ENCODE data around the gene YTHDF1.

The YTHDF1 gene

DNA sequence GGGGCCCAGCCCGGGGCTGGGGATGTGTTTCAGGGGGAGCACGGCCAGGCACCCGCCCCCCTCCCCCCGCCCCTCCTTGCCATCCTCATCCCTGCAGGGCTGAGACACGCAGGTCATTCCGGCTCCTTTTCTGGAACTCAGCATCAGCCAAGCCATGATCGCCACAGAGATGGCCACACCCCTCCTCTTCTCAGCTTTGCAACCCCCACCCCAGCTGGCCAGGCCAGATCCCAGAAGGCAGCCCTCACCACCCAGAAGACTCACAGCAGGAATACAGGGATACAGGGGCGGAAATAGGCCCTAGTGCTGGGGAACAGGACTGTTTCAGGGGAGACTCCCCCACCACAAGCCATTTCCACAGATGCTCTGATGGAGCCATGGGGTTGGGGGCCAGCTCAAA, 33.5 kb downstream of the YTHDF1 start:
- no peak for DNase-seq

DNA sequence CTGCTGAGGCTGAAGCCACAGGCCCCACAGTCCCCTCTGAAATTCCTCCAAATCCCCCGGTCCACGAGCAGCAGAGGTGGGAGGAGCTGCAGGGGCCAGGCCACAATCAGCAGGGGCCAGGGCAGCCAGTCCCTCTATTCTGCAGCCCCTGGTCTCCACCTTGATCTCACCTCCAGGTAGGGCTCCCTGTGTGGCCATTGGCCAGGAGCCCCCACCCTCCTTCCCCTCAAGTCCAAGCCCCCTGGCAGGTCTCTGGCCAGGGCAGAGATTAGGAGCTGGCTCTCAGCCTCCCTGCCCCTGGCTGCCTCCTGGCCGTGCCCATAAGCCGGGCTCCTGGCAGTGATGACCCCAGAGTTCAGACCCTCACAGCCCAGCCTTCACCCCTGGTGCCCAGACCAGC, 34.7 kb downstream of the YTHDF1 start:
- no peak for DNase-seq

- no peak for DNase-seq
Observed at GRCh38 chr20:63180569-63181185, 35.3 kb downstream of the YTHDF1 start.

- no peak for DNase-seq
Observed at GRCh38 chr20:63179687-63180568, 36.0 kb downstream of the YTHDF1 start.

- DNase-seq = peak; percentile 72
Observed at GRCh38 chr20:63178889-63179686, 36.8 kb downstream of the YTHDF1 start.

DNA sequence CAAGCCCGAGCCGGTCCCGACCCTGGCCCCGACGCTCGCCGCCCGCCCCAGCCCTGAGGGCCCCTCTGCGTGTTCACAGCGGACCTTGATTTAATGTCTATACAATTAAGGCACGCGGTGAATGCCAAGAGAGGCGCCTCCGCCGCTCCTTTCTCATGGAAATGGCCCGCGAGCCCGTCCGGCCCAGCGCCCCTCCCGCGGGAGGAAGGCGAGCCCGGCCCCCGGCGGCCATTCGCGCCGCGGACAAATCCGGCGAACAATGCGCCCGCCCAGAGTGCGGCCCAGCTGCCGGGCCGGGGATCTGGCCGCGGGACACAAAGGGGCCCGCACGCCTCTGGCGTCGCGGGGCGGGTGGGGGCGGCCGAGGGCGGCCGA, 37.5 kb downstream of the YTHDF1 start:
- no peak for DNase-seq

GRCh38 chr20:63177785-63178445, 38.0 kb downstream of the YTHDF1 start:
- DNase-seq = no peak

DNA sequence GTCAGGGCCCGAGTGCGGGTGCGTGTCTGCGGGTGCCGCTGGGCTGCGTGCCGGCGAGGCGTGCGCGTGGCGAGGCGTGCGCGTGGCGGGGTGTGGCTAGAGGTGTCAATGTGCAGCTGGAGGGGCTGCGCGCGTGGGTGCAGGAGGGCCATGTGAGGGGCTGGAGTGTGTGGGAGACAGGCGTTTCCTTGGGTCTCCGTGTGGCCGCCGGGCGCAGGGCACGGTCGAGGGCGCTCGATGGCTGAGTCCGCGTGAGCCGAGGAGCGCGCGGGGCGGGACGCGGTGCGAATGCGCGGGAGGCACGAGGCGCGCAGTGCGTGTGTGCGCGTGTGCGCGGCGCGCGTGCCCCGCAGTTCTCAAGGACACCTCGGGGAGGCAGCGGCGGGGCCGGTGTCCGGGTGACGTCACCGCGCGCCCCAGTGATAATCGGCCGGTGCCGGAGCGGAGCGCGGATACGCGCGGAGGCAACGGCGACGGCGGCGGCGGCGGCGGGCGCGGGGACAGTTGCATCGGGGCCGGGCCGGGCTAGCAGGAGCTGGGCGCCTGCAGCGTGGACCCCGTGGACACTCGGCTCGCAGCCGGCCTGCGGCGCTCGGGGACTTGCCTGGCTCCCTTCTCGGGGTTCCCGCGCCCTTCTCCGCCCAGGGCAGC, 38.7 kb downstream of the YTHDF1 start:
- DNase-seq = no peak

- no peak for DNase-seq
Observed at GRCh38 chr20:63176427-63177133, 39.4 kb downstream of the YTHDF1 start.

DNA sequence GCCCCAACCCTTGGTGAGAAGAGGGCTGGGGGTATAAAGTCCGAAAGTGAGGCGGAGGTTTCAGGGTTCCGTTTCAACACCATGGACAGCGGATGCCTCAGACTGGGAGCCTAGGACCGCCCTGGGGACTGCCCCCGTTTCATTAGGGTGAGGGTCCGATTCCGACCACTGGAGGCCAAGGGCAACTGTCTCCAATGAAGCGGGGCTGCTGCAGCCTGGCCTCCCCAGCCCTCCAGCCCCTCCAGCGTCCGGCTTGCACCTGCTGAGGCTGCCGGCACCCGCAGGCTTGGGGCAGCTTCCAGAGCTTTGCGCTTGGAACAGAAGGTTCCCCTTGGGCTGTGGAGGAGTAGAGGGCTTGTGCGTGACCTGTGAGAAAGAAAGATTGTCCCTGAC, 39.9 kb downstream of the YTHDF1 start:
- DNase-seq = no peak

DNA sequence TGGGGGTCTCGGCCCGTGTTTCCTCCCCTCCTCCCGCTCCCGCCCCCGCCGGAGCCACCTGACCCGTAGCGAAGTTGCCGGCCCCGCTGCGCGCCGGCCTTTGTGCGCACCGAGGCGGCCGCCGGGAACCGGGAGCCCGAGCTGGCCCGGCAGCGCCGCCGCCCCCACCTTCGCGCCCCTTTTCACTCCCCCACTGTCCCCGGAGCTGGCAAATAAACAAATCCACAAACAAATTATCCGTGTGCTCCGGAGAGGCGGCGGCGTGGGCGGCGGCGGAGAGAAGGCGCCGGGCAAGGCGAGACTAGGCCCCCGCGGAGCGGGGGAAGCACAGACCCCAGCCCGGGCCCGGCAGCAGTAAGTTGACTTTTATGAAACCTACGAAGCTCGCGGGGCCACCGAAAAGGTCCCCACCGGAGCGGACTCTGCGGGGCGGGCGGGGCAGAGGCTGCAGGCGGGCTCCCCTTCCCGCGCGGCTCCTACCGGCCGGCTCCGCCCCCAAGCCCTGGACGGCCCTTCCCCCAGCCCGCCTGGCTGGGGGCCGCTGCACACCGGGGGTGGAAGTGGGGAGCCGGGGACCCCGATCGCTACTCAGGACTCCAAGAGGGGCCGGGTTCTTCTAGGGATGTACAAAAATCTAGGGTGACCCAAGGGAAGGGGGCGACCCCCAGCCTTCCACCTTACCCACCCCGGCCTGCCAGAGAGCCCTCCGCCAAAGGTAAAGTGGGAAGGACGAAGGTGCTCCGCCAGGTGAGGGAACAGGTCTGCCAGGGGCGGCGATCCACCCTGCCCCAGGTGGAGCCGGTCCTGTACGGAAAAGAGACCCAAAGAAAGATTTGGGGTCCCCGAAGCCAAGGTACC, 40.7 kb downstream of the YTHDF1 start:
- DNase-seq = no peak

DNA sequence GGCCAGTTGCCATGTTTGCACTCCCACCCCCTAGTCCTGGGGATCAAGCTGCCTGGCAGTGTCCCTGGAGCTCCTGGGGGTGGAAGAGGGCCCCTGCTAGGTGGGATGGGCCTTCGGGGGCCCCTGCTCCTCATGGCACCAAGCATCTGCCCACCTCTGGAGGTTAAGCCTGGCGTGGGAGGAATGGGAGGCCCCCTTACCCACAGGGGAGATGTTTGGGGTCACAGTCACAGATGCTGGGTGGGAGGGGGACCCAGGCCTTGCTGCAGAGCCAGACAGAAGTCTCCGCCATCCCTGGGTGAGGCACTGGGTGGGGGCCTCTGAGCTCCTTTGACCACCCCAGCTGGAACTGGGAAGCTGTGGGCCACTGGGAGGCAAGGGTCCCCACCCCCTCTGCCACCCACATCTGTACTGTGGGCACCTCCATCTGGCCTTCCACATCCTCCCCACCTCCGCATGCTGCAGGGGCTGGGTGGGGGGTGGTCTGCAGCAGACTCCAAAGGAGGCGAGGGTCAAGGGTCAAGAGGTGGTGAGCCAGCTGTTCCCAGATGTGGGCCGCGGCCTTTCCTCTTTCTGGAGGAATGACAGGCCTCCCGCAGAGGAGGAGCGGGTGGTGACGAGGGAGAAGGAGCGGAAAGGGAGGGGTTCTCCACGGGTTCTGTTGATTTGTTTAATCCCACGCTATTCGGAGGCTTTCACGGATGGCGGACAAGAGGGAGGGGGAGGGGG, 41.5 kb downstream of the YTHDF1 start:
- DNase-seq = no peak

DNA sequence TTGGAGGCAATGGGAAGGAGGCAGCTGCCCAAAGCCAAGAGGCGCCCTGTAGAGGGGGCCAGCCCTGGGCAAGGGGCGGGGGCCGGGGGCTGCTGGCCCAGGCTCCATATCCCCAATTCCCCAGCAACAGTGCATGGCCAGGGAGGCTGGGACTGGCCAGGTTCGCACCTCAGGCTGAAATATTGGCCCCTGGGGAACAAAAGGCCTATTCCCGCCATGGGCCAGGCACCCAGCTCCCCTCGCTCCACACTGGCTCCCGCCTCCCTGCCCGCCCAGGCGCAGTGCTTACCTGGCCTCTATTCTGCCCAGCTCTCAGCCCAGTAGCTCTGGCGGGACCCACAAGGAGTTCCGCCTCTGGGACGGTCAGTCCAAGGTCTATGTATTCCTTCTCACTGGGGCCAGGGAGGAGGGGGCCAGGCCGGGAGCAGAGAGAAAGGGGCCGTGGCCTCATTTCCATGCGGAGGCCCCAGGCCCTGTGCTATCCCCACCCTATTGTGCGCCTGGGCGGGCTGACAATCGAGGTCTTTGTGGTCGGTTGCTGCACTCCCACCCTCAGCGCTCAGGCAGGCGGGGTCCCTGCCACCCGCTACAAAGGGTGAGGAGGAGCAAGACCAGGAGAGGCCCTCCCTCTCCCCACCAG, 42.3 kb downstream of the YTHDF1 start:
- DNase-seq = no peak

DNA sequence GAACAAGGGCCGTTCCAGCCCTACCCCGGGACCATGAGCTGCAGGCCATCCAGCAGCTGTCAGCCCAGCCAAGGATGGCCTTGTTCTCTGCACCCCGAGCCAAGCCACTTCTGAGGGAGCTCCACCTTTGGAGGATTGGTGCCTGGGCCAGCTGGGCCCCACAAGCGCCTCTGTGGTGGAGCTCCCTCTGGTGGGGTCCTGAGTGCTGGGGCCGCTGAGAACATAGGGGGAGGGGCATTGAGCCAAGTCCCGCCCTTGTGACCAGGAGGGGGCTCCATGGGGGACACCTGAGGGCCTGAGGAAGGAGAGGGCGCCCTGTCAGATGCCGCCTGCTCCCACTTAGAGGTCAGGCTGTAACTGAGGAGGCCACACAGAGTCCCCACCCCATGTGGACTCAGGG, 43.2 kb downstream of the YTHDF1 start:
- DNase-seq = peak; percentile 23

DNA sequence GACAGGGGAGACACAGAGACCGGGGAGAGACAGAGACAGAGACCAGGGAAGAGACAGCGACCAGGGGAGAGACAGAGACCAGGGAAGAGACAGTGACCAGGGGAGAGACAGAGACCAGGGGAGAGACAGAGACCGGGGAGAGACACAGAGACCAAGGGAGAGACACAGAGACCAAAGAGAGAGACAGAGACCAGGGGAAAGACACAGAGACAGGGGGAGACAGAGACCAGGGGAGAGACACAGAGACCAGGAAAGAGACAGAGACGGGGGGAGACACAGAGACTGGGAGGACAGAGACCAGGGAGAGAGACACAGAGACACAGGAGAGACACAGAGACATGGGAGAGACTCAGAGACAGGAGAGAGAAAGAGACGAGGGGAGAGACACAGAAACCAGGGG, 43.9 kb downstream of the YTHDF1 start:
- DNase-seq = no peak

- no peak for DNase-seq
Observed at GRCh38 chr20:63169681-63170080, 46.2 kb downstream of the YTHDF1 start.

DNA sequence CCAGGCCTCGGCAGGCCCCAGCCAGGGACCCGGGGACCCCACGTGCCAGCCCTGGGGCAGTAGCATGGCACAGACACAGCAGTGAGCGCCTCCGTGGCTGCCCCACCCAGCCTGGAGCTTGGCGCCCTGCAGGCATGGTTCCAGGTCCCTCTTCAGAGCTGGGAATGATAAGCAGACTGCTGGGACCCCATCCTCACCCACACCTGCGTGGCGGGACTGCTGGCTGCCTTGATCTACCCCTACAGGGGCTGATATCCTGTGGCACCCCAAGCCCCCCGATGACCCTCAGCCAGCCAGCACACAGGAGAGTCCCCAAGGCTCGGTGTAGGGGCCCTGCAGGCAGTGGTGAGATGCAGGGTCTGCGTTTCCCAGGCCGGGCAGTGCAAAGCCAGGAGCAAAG, 47.1 kb downstream of the YTHDF1 start:
- no peak for DNase-seq

GRCh38 chr20:63167918-63168520, 47.9 kb downstream of the YTHDF1 start:
- DNase-seq = no peak

All from OCI-M1 (cell line).